NCI-H1930 (cell line): Measurements from ENCODE around the gene GIMD1.
"Not testable (repeated sequence)": the region's sequence is repeated elsewhere in the genome, so short reads cannot be mapped to it uniquely, and the experiment has no call there.

ENCODE experiments used
- DNase-seq, 2 experiments: peaks; one replicate each; lab custom pipeline; 2025; lab: John Stamatoyannopoulos, UW

The GIMD1 gene

GRCh38 chr4:106351016-106351415, 17.6 kb downstream of the GIMD1 start:
- DNase-seq, result no peak

GRCh38 chr4:106347167-106347566, 21.4 kb downstream of the GIMD1 start:
- no peak for DNase-seq

GRCh38 chr4:106344647-106344970, 24.0 kb downstream of the GIMD1 start:
- DNase-seq, result no peak

- no peak for DNase-seq
Observed at GRCh38 chr4:106343865-106344646, 24.5 kb downstream of the GIMD1 start.

- DNase-seq, result no peak
Observed at GRCh38 chr4:106340774-106341173, 27.8 kb downstream of the GIMD1 start.

- no peak for DNase-seq
Observed at GRCh38 chr4:106339431-106339830, 29.1 kb downstream of the GIMD1 start.

- DNase-seq, result no peak
Observed at GRCh38 chr4:106338671-106339070, 29.9 kb downstream of the GIMD1 start.

- no peak for DNase-seq
Observed at GRCh38 chr4:106337916-106338315, 30.7 kb downstream of the GIMD1 start.

- DNase-seq, result no peak
Observed at GRCh38 chr4:106336618-106337017, 32.0 kb downstream of the GIMD1 start.

GRCh38 chr4:106334741-106335470, 33.7 kb downstream of the GIMD1 start:
- no peak for DNase-seq

GRCh38 chr4:106333186-106333585, 35.4 kb downstream of the GIMD1 start:
- no peak for DNase-seq

GRCh38 chr4:106329041-106329618, 39.4 kb downstream of the GIMD1 start:
- DNase-seq, result no peak

- no peak for DNase-seq
Observed at GRCh38 chr4:106325800-106326199, 42.8 kb downstream of the GIMD1 start.

- DNase-seq, result no peak
Observed at GRCh38 chr4:106323119-106323518, 45.5 kb downstream of the GIMD1 start.

- DNase-seq, result not testable (repeated sequence)
Observed at GRCh38 chr4:106321814-106322213, 46.8 kb downstream of the GIMD1 start.

- DNase-seq, result not testable (repeated sequence)
Observed at GRCh38 chr4:106321168-106321567, 47.4 kb downstream of the GIMD1 start.

- no peak for DNase-seq
Observed at GRCh38 chr4:106320235-106320634, 48.3 kb downstream of the GIMD1 start.

- no peak for DNase-seq
Observed at GRCh38 chr4:106318511-106318910, 50.1 kb downstream of the GIMD1 start.

- DNase-seq, result no peak
Observed at GRCh38 chr4:106317815-106318214, 50.8 kb downstream of the GIMD1 start.

GRCh38 chr4:106316773-106317409, 51.7 kb downstream of the GIMD1 start:
- DNase-seq, result no peak

GRCh38 chr4:106315968-106316772, 52.4 kb downstream of the GIMD1 start, which contains the start of the genes AIMP1 and TBCK:
Gene AIMP1, plus strand, starts transcription at chr4:106316550. Its CDS starts 8,460 bp downstream, at chr4:106325010.
Gene TBCK, minus strand, starts transcription at chr4:106316209. Its CDS starts 7,249 bp downstream, at chr4:106308960.
- DNase-seq, result peak; percentile 82 to 89
